ENCODE measurements around the gene CBX8. TPM values are rescaled to one million over a fixed set of nuclear protein-coding genes. Genes with fewer than 3 reads are reported as not detected.
A peak's percentile ranks its signal among the peaks of the same experiment; 100 is the strongest.
"Not testable (repeated sequence)": the region's sequence is repeated elsewhere in the genome, so short reads cannot be mapped to it uniquely, and the experiment has no call there.

The CBX8 gene
- total RNA-seq, 4 donors from 2014 or later = 2.3 to 6.4 (median 3.1) TPM

DNA sequence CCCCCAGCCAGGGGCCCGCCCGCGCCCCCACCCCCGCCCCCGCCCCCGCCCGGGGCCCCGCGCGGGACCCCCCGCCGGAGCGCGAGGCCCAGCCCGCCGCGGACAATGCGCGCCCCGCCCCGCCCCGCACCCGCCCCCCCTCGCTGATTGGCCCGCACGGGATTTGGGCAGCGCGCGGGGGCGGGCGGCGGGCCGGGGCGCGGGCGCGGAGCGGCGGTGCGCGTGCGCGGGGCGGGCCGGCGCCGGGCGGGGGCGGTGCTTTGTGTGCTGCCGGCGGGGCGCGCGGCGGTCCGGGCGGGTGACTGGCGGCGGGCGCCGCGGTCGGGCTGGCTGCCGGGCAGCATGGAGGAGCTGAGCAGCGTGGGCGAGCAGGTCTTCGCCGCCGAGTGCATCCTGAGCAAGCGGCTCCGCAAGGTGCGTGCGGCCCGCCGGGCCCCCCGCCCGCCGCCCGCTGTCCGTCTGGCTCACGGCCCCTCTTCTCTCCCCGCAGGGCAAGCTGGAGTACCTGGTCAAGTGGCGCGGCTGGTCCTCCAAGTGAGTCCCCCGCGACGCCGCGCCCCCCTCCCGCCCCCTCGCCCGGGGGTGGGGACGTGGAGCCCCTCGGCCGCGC lies 18.9 kb downstream of the CBX8 start, which contains the start of gene CBX2:
Gene CBX2, plus strand, starts transcription at position 255 of the 610 bp plus-strand sequence. Its CDS starts 88 bp downstream, at position 343.
- Histone ChIP-seq H3K36me3 (no peaks in the 10 kb centered on the region), H3K27ac (no peak within 1 kb of the TSS), H3K27me3 (peaks cover 53% of the 10 kb centered on the region), H3K9me3 (no peaks in the 10 kb centered on the region), H3K4me3 (peak within 1 kb of the TSS; percentile 69), H3K4me1 (peaks cover 25% of the 10 kb centered on the region)
- WGBS = no CpG with 5 or more reads among the region's 96 CpGs
- TF ChIP-seq POLR2A (IDR thresholded peaks at IDR 0.05) (no peak), POLR2AphosphoS5 (IDR thresholded peaks at IDR 0.05) (no peak), EP300 (IDR thresholded peaks at IDR 0.05) (no peak)
- TF ChIP-seq, protein P1, sequence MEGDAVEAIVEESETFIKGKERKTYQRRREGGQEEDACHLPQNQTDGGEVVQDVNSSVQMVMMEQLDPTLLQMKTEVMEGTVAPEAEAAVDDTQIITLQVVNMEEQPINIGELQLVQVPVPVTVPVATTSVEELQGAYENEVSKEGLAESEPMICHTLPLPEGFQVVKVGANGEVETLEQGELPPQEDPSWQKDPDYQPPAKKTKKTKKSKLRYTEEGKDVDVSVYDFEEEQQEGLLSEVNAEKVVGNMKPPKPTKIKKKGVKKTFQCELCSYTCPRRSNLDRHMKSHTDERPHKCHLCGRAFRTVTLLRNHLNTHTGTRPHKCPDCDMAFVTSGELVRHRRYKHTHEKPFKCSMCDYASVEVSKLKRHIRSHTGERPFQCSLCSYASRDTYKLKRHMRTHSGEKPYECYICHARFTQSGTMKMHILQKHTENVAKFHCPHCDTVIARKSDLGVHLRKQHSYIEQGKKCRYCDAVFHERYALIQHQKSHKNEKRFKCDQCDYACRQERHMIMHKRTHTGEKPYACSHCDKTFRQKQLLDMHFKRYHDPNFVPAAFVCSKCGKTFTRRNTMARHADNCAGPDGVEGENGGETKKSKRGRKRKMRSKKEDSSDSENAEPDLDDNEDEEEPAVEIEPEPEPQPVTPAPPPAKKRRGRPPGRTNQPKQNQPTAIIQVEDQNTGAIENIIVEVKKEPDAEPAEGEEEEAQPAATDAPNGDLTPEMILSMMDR (IDR thresholded peaks at IDR 0.05) = no peak
- DNase-seq (ENCODE audit: low spot score in 2 of 2) = peak in 1 of 2 donors; percentile 76

DNA sequence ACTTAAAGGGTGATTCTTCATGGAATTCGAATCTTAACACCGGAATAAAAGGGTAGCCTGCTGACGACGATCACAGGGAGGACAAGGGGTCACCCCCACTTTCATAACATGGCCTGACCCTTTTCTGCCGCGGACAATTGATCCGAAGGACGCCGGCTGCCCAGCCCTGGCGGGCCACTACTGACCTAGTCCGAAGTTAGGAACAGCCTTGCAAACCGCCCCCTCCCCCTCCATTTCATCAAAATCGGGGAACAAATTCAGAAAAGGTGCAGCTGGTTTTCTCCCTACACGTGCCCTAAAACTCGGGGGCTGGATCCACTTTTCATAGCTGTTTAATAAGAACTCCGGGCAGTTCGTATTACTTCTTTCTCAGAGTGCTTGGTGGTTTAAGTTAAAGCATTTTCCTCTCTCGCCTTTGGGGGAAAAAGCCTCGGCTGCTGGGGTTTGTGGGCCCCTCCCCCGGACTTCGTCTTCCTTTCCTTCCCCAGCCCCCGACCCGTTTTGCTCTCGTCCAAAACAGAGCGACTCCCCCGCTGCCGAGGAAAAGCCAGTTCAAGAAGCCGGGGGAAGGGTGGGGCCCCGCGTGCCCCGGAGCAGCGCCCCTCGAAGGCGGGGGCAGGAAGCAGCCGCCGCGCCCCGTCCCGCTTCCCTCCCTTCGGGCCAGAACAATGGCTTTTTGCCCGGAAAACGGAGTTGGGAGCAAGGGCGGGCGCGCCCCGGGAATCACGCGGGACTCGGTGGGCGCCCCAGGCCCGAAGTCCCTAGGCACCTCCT lies 19.6 kb downstream of the CBX8 start:
- H3K36me3 ChIP-seq = no peaks in the 10 kb centered on the region
- 9% methylated on average over 46 of the region's 51 CpGs for WGBS
- TF ChIP-seq, protein P1 (IDR thresholded peaks at IDR 0.05) = peak in 1 of 2 donors; percentile 16
- no peak for TF ChIP-seq POLR2A (IDR thresholded peaks at IDR 0.05)
- H3K27ac ChIP-seq = no peak overlapping the region
- peak overlapping the region; percentile 69 for H3K4me3 ChIP-seq
- no peaks in the 10 kb centered on the region for H3K9me3 ChIP-seq
- DNase-seq (ENCODE audit: low spot score in 2 of 2) = peak in 1 of 2 donors; percentile 79
- peaks cover 25% of the 10 kb centered on the region for H3K4me1 ChIP-seq
- peaks cover 58% of the 10 kb centered on the region for H3K27me3 ChIP-seq

DNA sequence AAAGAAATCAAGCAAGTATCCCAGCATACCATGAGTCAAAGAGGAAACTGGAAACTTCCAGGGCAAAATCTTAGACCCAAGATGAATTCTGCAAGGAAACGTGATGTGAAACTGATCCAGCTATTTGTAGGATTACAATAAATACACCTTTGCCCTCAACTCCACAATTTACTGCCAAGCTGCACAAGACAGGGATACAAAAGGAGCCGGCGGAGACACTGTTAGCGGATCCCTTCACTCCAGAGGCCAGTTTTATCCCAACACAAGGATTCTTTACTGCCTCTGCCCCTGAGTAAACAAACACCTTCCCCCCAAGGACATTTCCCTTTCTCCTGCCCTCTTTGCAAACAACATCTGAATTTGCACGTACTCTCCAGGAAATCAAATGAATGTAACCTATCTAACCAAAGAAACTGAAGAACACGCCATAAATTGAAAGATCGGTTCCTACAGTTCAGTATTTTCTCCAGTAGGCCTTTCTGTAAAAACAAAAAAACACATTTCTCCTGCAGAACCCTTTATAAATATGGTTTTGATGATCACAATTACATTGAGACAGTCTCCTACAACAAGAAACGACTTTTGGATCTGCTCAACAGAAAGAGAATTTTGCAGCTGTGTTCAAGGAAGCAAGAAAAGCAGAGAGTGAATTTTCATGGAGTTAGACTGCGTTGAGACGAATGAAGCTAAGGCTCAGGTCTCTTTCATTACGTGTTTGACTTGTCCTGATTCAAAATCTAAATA lies 20.3 kb downstream of the CBX8 start:
- no peak for DNase-seq (ENCODE audit: low spot score in 2 of 2)
- Histone ChIP-seq H3K4me3 (no peak overlapping the region), H3K27ac (no peak overlapping the region), H3K27me3 (peaks cover 60% of the 10 kb centered on the region), H3K4me1 (peaks cover 25% of the 10 kb centered on the region), H3K36me3 (no peaks in the 10 kb centered on the region), H3K9me3 (no peaks in the 10 kb centered on the region)
- WGBS = 63% methylated on average over 11 of the region's 11 CpGs
- no peak for TF ChIP-seq POLR2A (IDR thresholded peaks at IDR 0.05)
- no peak for TF ChIP-seq EP300 (IDR thresholded peaks at IDR 0.05)
- TF ChIP-seq POLR2AphosphoS5 (IDR thresholded peaks at IDR 0.05) = no peak
- TF ChIP-seq, protein P1 (IDR thresholded peaks at IDR 0.05) = no peak

DNA sequence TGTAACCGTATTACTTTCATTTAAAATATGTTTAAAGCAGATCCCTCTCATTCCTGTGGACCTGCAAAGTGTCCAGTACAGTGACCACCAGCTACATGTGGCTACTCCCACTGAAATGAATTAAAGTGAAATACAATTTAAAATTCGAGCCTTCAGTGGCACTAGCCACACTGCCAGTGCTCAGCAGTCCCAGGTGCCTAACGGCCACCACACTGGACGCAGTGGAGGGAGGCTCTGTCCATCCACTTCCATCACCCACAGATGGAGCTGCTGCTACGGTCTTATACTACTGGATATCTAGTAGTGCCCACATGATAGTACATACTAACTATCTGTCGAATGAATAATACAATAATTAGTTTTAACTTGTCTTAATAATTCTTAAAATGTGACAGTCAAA lies 21.2 kb downstream of the CBX8 start:
- no peaks in the 10 kb centered on the region for H3K36me3 ChIP-seq
- H3K27me3 ChIP-seq = peaks cover 61% of the 10 kb centered on the region
- H3K9me3 ChIP-seq = no peaks in the 10 kb centered on the region
- no peak overlapping the region for H3K27ac ChIP-seq
- TF ChIP-seq, protein P1 (IDR thresholded peaks at IDR 0.05) = no peak
- TF ChIP-seq POLR2A (IDR thresholded peaks at IDR 0.05) (no peak), POLR2AphosphoS5 (IDR thresholded peaks at IDR 0.05) (no peak), EP300 (IDR thresholded peaks at IDR 0.05) (no peak)
- no peak for DNase-seq (ENCODE audit: low spot score in 2 of 2)
- WGBS = 90% methylated on average over 6 of the region's 6 CpGs
- no peak overlapping the region for H3K4me3 ChIP-seq
- H3K4me1 ChIP-seq = peaks cover 25% of the 10 kb centered on the region

DNA sequence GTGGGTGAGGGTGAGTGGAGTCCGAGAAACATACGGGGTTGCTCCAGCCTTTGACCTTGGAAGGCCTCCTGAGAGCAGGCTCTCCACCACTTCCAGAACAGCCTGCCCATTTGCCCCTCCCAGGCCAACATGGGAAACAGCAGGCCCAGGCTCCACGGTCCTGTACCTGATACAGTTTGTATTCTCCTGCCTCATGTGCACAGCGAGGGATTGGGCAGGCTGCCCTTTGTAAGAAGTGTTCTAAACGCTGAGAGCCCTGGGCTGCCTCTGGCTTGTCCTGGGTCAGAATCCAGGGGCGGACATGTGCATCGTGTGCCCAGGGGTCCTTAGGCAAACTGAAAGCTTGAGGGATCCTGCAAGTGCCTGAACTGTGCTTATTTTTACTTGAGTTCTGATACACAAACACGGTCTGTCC lies 22.3 kb downstream of the CBX8 start:
- peaks cover 28% of the 10 kb centered on the region for H3K4me1 ChIP-seq
- H3K9me3 ChIP-seq = no peaks in the 10 kb centered on the region
- WGBS = 90% methylated on average over 5 of the region's 8 CpGs
- TF ChIP-seq EP300 (IDR thresholded peaks at IDR 0.05) (no peak), POLR2AphosphoS5 (IDR thresholded peaks at IDR 0.05) (no peak), POLR2A (IDR thresholded peaks at IDR 0.05) (no peak)
- TF ChIP-seq, protein P1 (IDR thresholded peaks at IDR 0.05) = no peak
- no peak overlapping the region for H3K4me3 ChIP-seq
- H3K27me3 ChIP-seq = peaks cover 67% of the 10 kb centered on the region
- DNase-seq (ENCODE audit: low spot score in 2 of 2) = no peak
- no peak overlapping the region for H3K27ac ChIP-seq
- no peaks in the 10 kb centered on the region for H3K36me3 ChIP-seq

DNA sequence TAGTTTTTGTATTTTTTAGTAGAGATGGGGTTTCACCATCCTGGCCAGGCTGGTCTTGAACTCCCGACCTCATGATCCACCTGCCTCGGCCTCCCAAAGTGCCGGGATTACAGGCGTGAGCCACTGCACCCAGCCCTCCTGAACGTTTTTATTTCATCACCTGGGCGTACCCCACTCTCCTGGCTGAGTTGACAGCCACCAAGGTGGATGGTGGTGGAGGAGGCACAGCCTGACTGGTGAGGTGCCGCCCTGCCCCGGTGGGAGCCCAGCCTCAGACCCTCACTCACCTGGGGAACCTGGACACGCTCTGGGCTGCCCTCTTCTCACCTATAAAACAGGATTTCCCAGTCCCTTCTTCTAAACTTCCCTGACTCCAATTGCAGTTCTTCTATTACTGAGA lies 24.2 kb downstream of the CBX8 start:
- H3K9me3 ChIP-seq; H3K36me3 ChIP-seq; H3K4me3 ChIP-seq; H3K27ac ChIP-seq; DNase-seq (ENCODE audit: low spot score in 2 of 2): not testable (repeated sequence)
- Histone ChIP-seq H3K4me1 (peaks cover 13% of the 10 kb centered on the region), H3K27me3 (peaks cover 78% of the 10 kb centered on the region)
- WGBS = 75% methylated on average over 9 of the region's 9 CpGs
